OCI-M1 (cell line): ENCODE measurements around the gene ITGB3BP.
"Not testable (repeated sequence)": the region's sequence is repeated elsewhere in the genome, so short reads cannot be mapped to it uniquely, and the experiment has no call there.

Experiments
- DNase-seq: peaks from one replicate; lab custom pipeline; 2025; lab: John Stamatoyannopoulos, UW

ITGB3BP gene

GRCh38 chr1:63522891-63523728 is at the start of gene ITGB3BP, which contains the start of gene EFCAB7:
ITGB3BP (minus strand) TSS chr1:63523225; CDS start chr1:63523133, 92 bp downstream.
EFCAB7 (plus strand) TSS chr1:63523525; CDS start chr1:63525573, 2,048 bp downstream.
- peak; percentile 96 for DNase-seq

DNA sequence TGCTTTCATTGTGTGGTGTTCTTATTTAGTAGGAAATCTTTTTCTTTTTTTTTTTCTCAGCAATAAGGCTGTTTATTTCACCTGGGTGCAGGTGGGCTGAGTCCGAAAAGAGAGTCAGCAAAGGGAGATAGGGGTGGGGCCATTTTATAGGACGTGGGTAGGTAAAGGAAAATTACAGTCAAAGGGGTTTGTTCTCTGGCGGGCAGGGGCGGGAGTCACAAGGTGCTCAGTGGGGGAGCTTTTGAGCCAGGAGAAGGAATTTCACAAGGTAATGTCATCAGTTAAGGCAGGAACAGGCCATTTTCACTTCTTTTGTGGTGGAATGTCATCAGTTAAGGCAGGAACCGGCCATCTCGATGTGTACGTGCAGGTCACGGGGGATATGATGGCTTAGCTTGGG is 49.7 kb upstream of the ITGB3BP start:
- DNase-seq, result not testable (repeated sequence)

DNA sequence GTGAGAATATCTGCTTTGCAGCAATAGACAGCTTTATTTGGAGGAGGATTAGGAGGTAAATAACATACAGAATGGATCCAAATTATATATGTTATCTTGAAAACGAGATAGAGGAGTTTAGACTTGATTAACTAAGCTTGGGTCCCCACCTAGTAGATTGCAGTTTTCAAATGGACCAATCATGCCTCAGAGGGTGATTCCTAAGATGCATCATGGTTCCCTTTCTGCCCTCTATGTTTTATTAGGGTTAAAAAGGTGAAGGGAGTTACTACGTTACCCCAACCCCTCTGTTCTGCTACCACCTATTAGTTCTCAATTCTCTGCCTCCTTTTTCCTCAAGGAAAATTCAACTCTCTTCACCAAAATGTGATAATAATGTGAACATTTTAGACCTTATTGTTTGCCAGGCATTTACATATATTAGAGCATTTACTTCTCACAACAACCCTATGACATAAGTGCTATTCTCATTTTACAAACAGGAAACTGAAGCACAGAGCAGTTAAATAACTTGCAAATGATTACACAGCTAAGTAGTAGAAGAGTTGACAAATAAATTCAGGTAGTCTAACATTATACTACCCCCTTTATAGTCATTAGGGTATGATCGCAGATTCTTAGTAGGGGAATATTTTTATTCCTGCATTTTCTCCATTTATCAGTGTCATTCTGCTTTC is 46.8 kb upstream of the ITGB3BP start:
- no peak for DNase-seq

GRCh38 chr1:63569068-63569467 is 46.0 kb upstream of the ITGB3BP start:
- no peak for DNase-seq

GRCh38 chr1:63563745-63564144 is 40.7 kb upstream of the ITGB3BP start:
- no peak for DNase-seq

DNA sequence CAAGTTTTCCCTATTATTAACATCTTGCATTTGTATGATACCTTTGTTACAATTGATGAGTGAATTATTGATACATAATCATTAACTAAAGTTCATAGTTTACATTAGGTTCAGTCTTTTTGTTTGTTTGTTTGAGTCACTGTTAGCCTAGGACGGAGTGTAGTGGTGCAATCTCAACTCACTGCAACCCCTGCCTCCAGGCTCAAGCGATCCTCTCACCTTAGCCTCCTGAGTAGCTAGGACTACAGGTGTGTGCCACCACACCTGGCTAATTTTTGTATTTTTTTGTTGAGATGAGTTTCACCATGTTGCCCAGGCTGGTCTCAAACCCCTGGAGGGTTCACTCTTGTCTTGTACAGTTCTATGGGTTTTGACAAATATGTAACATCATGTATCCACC is 36.3 kb upstream of the ITGB3BP start:
- DNase-seq, result no peak

- DNase-seq, result peak; percentile 60
These were observed 34.5 kb upstream of the ITGB3BP start for GRCh38 chr1:63557365-63557987.

- no peak for DNase-seq
These were observed 32.5 kb upstream of the ITGB3BP start for GRCh38 chr1:63555480-63555879.

GRCh38 chr1:63548877-63549276 is 25.9 kb upstream of the ITGB3BP start:
- no peak for DNase-seq

GRCh38 chr1:63548303-63548702 is 25.3 kb upstream of the ITGB3BP start:
- DNase-seq, result no peak

DNA sequence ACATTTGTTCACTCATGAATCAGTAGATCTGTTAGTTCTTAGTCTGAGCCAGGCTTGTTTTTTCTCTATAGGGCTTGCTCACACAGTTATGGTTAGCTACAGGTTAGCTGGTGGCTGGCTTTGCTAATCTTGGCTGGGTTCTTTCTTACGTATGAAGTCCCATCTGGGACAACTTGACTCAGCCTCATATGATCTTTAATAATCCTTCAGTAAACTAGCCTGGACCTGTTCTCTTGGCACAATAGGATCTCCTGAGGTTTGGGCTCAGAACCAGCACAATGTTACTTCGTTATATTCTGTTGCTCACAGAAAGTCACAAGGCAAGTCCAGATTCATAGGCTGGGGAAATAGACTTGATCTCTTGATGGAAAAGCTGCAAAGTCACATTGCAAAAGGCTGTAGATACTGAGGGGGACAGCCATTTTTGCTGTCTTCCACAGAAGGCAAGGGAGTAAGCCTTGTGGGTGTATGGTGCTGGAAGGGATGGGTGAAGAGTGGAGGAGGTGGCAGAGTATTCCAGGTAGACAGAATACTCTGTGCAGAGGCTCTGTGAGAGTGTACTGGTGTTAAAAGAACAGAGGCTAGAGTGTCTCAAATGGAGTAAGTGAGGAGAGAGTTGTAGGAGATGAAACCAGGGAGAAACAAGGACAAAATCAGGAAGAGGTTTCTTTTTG is 24.7 kb upstream of the ITGB3BP start:
- DNase-seq, result no peak

DNA sequence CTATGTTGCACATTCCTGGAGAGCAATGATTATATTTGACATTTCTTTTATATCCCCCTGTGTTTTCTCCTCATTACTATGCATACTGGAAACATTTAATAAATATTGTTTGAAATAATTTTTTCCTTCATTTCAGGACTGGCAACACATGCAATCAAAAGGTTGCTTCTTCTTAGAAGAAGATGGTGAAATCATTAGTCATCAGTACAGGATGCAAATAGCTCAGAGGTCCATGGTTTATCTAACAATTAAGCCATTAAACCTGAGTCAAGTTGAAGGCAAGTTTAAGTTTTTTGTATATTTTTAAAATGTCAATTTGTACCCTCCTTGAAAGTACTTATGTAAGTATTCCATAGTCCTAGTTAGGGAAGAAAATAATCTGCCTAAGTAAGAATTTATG is 22.8 kb upstream of the ITGB3BP start:
- DNase-seq, result no peak

DNA sequence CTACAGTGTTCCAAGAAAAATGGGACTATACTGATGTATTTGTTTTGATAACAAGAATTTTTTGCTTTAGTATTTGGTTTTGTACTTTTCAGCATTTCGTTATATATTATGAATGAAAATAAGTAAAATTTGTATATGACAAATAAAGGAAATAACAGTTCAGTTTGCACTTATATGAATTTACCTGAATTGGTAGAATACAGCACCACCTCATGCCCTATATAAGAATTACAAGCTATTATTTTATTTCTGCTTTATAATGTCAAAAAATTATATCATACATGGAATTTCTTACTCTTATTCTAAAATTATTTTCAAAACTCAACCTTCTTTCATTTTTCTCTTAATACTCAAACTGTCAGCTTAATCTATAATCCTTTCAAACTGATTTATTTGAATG is 14.9 kb upstream of the ITGB3BP start:
- DNase-seq, result peak; percentile 32

GRCh38 chr1:63537006-63537405 is 14.0 kb upstream of the ITGB3BP start:
- no peak for DNase-seq

GRCh38 chr1:63534406-63534805 is 11.4 kb upstream of the ITGB3BP start:
- DNase-seq, result no peak

DNA sequence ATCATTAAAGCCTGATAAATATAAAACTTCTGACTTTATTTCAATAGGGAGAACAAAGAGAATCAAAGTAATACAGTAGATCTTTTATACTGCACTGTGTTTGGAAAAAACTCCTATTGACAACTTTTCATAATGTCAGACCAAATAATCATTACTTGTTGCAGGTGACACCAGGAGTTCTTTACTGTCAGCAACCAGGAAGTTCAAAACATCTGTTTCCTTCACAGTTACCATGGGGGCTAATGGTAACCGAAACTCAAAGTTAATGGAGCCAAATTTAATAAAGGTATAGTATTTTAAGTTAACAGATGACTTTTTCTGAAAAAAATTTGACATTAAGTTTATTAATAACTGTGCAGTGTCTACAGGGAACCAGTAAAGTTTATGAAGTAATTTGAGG is 10.9 kb upstream of the ITGB3BP start:
- no peak for DNase-seq

GRCh38 chr1:63532727-63533126 is 9.7 kb upstream of the ITGB3BP start:
- DNase-seq, result no peak

- no peak for DNase-seq
These were observed 1.2 kb upstream of the ITGB3BP start for GRCh38 chr1:63524201-63524600.

GRCh38 chr1:63523738-63524137 is 713 bp upstream of the ITGB3BP start:
- no peak for DNase-seq

DNA sequence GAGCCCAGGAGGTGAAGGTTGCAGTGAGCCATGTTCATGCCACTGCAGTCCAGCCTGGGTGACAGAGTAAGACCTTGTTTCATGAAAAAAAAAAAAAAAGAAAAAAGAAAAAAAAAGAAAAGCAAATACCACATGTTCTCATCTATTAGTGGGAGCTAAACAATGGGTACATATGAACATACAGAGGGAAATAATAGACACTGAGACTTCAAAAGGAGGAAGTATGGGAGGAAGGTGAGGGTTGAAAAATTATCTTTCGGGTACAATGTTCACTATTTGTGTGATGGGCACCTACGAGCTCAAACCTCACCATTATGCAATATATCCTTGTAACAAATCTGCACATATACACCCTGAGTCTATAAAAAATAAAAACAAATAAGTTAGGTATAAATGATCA is 6.4 kb downstream of the ITGB3BP start:
- DNase-seq, result no peak

GRCh38 chr1:63512584-63512983 is 10.4 kb downstream of the ITGB3BP start:
- no peak for DNase-seq

GRCh38 chr1:63509718-63510117 is 13.3 kb downstream of the ITGB3BP start:
- DNase-seq, result no peak
